ENCODE data around the gene CDK16. TPM values are rescaled to one million over a fixed set of nuclear protein-coding genes. Genes with fewer than 3 reads are reported as not detected.

Gene CDK16
- total and polyA plus RNA-seq, 2 donors (not counting 1 experiment from before 2014, with no cell fraction given) = 57.6 to 104 TPM

DNA sequence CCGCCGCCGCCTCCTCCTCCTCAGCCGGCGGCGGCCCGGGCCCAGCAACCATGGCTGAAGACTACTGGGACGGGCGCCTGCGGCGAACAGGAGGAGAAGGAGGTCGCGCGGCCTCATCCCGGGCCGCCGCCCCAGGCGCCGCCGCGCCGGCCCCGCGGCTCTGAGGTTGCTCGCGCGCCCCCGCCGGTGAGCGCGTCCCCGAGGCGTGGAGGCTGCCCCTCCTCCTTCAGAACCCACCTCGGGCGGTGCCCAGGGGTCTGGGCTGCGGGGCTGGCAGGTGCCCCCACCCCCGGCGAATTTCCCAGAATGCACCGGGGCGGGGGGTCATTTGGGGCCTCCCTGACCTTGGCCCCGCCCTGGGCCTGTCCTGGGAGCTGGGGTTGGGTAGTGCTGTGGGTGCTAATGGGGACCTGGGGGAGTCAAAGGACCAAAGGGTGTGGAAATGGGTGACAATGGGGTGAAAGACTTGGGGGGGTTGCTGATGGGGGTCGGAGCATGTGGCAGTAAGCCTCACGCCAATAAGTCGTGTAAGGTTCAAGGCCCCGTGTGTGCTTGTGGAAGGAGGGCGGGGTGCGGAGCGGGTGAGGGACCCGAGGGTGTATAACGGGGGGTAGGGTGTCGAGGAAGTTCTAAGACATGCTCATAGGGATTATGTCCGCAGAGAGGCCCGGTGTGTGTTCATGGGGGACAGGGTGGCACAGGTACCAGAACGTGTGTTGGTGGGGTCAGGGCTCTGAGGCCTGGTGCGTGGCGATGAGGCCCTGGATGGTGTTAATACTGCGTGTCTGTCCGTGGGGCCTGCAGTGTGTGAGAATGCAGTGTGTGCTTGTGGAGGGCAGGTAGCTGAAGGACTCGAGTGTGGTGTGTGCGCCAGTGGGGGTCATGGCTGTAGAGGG lies 687 bp downstream of the CDK16 start:
- Histone ChIP-seq H2AFZ (ENCODE audit: low read length) (no peak overlapping the region), H3K79me2 (ENCODE audit: control insufficient read depth, insufficient read depth, low read length) (peaks cover 43% of the 10 kb centered on the region), H3K4me2 (ENCODE audit: extremely low read depth, insufficient read depth, low read length) (peak overlapping the region; percentile 42), H4K20me1 (ENCODE audit: control insufficient read depth, extremely low read depth, insufficient read depth, low read length) (no peaks in the 10 kb centered on the region), H3K27ac (ENCODE audit: insufficient read depth, low read length) (peak overlapping the region; percentile 98), H3K27me3 (ENCODE audit: control insufficient read depth, insufficient read depth, low read length) (no peaks in the 10 kb centered on the region), H3K4me3 (replicated peaks in 1 of 4; ENCODE audit: control extremely low read depth in 1 of 4, insufficient read depth in 1 of 4, low read depth in 3 of 4, low read length in 4 of 4) (peak overlapping the region; percentile 74 to 82 (median 76)), H3K4me1 (ENCODE audit: control insufficient read depth, extremely low read depth, insufficient read depth, low read length) (peaks cover 9% of the 10 kb centered on the region), H3K9me3 (ENCODE audit: control insufficient read depth, insufficient read depth, low read depth, low read length) (no peaks in the 10 kb centered on the region), H3K9ac (ENCODE audit: insufficient read depth, low read length) (peak overlapping the region; percentile 92), H3K36me3 (ENCODE audit: control insufficient read depth, insufficient read depth, low read length) (peaks cover 19% of the 10 kb centered on the region)
- peak in 1 of 2 donors; percentile 12 for DNase-seq (ENCODE audit: low read depth in 2 of 2)
- TF ChIP-seq, protein P1, sequence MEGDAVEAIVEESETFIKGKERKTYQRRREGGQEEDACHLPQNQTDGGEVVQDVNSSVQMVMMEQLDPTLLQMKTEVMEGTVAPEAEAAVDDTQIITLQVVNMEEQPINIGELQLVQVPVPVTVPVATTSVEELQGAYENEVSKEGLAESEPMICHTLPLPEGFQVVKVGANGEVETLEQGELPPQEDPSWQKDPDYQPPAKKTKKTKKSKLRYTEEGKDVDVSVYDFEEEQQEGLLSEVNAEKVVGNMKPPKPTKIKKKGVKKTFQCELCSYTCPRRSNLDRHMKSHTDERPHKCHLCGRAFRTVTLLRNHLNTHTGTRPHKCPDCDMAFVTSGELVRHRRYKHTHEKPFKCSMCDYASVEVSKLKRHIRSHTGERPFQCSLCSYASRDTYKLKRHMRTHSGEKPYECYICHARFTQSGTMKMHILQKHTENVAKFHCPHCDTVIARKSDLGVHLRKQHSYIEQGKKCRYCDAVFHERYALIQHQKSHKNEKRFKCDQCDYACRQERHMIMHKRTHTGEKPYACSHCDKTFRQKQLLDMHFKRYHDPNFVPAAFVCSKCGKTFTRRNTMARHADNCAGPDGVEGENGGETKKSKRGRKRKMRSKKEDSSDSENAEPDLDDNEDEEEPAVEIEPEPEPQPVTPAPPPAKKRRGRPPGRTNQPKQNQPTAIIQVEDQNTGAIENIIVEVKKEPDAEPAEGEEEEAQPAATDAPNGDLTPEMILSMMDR (conservative IDR thresholded peaks at IDR 0.05 in 1 of 2, IDR thresholded peaks at IDR 0.05 in 1 of 2; ENCODE audit: low read depth in 1 of 2, low read length in 2 of 2) = no peak
- TF ChIP-seq EZH2 (IDR thresholded peaks at IDR 0.05; ENCODE audit: low read length, missing control alignments) = no peak

DNA sequence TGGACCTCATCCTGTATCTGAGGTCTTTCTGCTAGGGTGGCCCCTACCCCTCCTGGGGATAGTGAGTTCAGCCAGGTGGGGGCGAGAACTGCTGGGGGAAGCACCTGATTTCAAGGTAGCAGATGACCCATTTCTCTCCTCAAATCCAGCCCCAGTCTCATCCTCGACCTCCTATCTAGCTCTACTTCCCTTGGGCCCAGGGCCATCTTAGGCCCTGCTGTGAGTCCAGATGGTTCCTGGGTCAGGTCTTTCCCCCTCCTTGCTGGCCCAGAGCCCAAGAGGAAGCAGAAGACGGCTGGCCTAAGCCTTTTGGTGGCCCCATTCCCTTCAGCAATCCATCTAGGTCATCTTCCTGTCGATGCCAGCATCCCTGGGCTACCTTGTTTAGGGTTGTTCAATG lies 3.3 kb downstream of the CDK16 start:
- no peak overlapping the region for H3K9ac ChIP-seq (ENCODE audit: insufficient read depth, low read length)
- H3K79me2 ChIP-seq (ENCODE audit: control insufficient read depth, insufficient read depth, low read length) = peaks cover 43% of the 10 kb centered on the region
- no peaks in the 10 kb centered on the region for H3K9me3 ChIP-seq (ENCODE audit: control insufficient read depth, insufficient read depth, low read depth, low read length)
- H4K20me1 ChIP-seq (ENCODE audit: control insufficient read depth, extremely low read depth, insufficient read depth, low read length) = no peaks in the 10 kb centered on the region
- no peak overlapping the region for H2AFZ ChIP-seq (ENCODE audit: low read length)
- H3K4me3 ChIP-seq (replicated peaks in 1 of 4; ENCODE audit: control extremely low read depth in 1 of 4, insufficient read depth in 1 of 4, low read depth in 3 of 4, low read length in 4 of 4) = no peak overlapping the region
- H3K27me3 ChIP-seq (ENCODE audit: control insufficient read depth, insufficient read depth, low read length) = no peaks in the 10 kb centered on the region
- no peak overlapping the region for H3K27ac ChIP-seq (ENCODE audit: insufficient read depth, low read length)
- TF ChIP-seq, protein P1 (conservative IDR thresholded peaks at IDR 0.05 in 1 of 2, IDR thresholded peaks at IDR 0.05 in 1 of 2; ENCODE audit: low read depth in 1 of 2, low read length in 2 of 2) = no peak
- no peak for TF ChIP-seq EZH2 (IDR thresholded peaks at IDR 0.05; ENCODE audit: low read length, missing control alignments)
- H3K4me1 ChIP-seq (ENCODE audit: control insufficient read depth, extremely low read depth, insufficient read depth, low read length) = peaks cover 7% of the 10 kb centered on the region
- no peak for DNase-seq (ENCODE audit: low read depth in 2 of 2)
- H3K36me3 ChIP-seq (ENCODE audit: control insufficient read depth, insufficient read depth, low read length) = peaks cover 19% of the 10 kb centered on the region
- no peak overlapping the region for H3K4me2 ChIP-seq (ENCODE audit: extremely low read depth, insufficient read depth, low read length)

DNA sequence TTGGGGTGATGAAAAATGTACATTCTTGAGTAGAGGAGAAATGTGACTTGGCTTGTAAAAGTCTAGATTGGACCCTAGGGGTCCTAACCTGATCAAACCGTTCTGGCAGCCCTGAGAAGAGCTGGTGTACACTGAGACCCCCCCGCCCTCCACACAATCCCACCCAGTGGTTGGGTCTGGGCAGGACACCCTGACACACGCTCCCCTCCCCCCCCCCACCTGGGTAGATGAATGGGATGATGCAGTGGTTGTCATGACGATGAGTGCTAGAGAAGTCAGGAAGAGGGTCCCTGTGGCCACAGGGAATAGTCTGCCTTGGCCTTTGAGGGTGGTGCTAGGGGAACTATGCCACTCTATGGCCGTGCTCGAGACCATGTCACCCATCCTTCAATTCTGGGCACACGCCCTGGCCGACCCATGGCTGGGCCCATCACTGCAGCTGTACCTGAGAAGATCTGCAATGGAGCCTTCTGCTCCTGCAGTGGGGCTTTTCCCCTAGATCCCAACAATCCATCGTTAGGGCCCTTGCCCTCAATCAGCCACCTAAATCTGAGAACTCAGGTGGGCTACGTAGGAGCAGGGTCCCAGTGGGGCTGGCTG lies 4.4 kb downstream of the CDK16 start:
- Histone ChIP-seq H3K4me1 (ENCODE audit: control insufficient read depth, extremely low read depth, insufficient read depth, low read length) (peaks cover 3% of the 10 kb centered on the region), H3K4me2 (ENCODE audit: extremely low read depth, insufficient read depth, low read length) (no peak overlapping the region), H3K27me3 (ENCODE audit: control insufficient read depth, insufficient read depth, low read length) (no peaks in the 10 kb centered on the region), H2AFZ (ENCODE audit: low read length) (no peak overlapping the region), H4K20me1 (ENCODE audit: control insufficient read depth, extremely low read depth, insufficient read depth, low read length) (no peaks in the 10 kb centered on the region), H3K9ac (ENCODE audit: insufficient read depth, low read length) (no peak overlapping the region), H3K9me3 (ENCODE audit: control insufficient read depth, insufficient read depth, low read depth, low read length) (no peaks in the 10 kb centered on the region), H3K36me3 (ENCODE audit: control insufficient read depth, insufficient read depth, low read length) (peaks cover 20% of the 10 kb centered on the region), H3K4me3 (replicated peaks in 1 of 4; ENCODE audit: control extremely low read depth in 1 of 4, insufficient read depth in 1 of 4, low read depth in 3 of 4, low read length in 4 of 4) (no peak overlapping the region), H3K27ac (ENCODE audit: insufficient read depth, low read length) (no peak overlapping the region), H3K79me2 (ENCODE audit: control insufficient read depth, insufficient read depth, low read length) (peaks cover 43% of the 10 kb centered on the region)
- no peak for DNase-seq (ENCODE audit: low read depth in 2 of 2)
- TF ChIP-seq, protein P1 (conservative IDR thresholded peaks at IDR 0.05 in 1 of 2, IDR thresholded peaks at IDR 0.05 in 1 of 2; ENCODE audit: low read depth in 1 of 2, low read length in 2 of 2) = no peak
- no peak for TF ChIP-seq EZH2 (IDR thresholded peaks at IDR 0.05; ENCODE audit: low read length, missing control alignments)
